DND-41 (cell line): ENCODE data around the gene CDK1.

Experiments used
- ATAC-seq: fragments of 200-7000 bp; cut with Tn5 transposase; 3 replicates; pipeline ENCODE4 v1.9.1; 2021; ENCODE audit warnings: low read depth; ENCODE audit not compliant: insufficient read depth
- DNase-seq: peaks from one replicate; pipeline ENCODE4 v3.0.0-alpha.2; 2020
- H2AFZ ChIP-seq: 2 replicates; pipeline ENCODE4 v1.6.0; 2012; ENCODE audit warnings: low read depth, low read length
- H3K27ac ChIP-seq: 2 replicates; pipeline ENCODE4 v1.5.1; 2012; ENCODE audit warnings: low read length, inconsistent platforms
- H3K27me3 ChIP-seq: fragments of 200-600 bp; sonication (generic); 2 replicates; pipeline ENCODE4 v1.6.0; 2012; ENCODE audit warnings: low read length, mild to moderate bottlenecking, inconsistent platforms; ENCODE audit not compliant: insufficient read depth, poor library complexity
- H3K36me3 ChIP-seq: 2 replicates; pipeline ENCODE4 v1.5.1; 2012; ENCODE audit warnings: low read length, inconsistent platforms; ENCODE audit not compliant: insufficient read depth
- H3K4me1 ChIP-seq: 2 replicates; pipeline ENCODE4 v1.5.1; 2012; ENCODE audit warnings: mild to moderate bottlenecking, low read length; ENCODE audit not compliant: insufficient read depth
- H3K4me2 ChIP-seq: 2 replicates; pipeline ENCODE4 v1.6.0; 2012; ENCODE audit warnings: mild to moderate bottlenecking, moderate library complexity, low read length, inconsistent platforms; ENCODE audit not compliant: insufficient read depth
- H3K4me3 ChIP-seq, 2 experiments: fragments of 200-600 bp in 1 of 2; shearing (Covaris generic) in 1 of 2; 2 replicates each; pipeline ENCODE4 v1.5.1; 2012 to 2016; ENCODE audit warnings: inconsistent platforms in 2 of 2, low read length in 2 of 2, mild to moderate bottlenecking in 2 of 2, low read depth in 1 of 2, moderate library complexity in 1 of 2
- H3K79me2 ChIP-seq: 2 replicates; pipeline ENCODE4 v1.6.0; 2012; ENCODE audit warnings: low read length, inconsistent platforms; ENCODE audit not compliant: insufficient read depth
- H3K9ac ChIP-seq: 2 replicates; pipeline ENCODE4 v1.6.0; 2012; ENCODE audit warnings: low read depth, mild to moderate bottlenecking, inconsistent platforms, low read length, moderate library complexity
- H3K9me3 ChIP-seq: 2 replicates; pipeline ENCODE4 v1.5.1; 2012; ENCODE audit warnings: low read length, moderate library complexity, mild to moderate bottlenecking, inconsistent platforms; ENCODE audit not compliant: insufficient read depth, severe bottlenecking
- H4K20me1 ChIP-seq: 2 replicates; pipeline ENCODE4 v1.6.0; 2012; ENCODE audit warnings: low read length; ENCODE audit not compliant: insufficient read depth
- EZH2 ChIP-seq: IDR thresholded peaks from 3 replicates; pipeline ENCODE4 v1.6.1; 2012; ENCODE audit warnings: borderline replicate concordance, low read depth, mild to moderate bottlenecking, moderate library complexity, low read length, inconsistent platforms; ENCODE audit not compliant: severe bottlenecking
- TF ChIP-seq, protein P1 (sequence below): IDR thresholded peaks from 2 replicates; pipeline ENCODE4 v1.5.1; 2012; ENCODE audit warnings: borderline replicate concordance, low read length, moderate library complexity, mild to moderate bottlenecking; ENCODE audit not compliant: poor library complexity, severe bottlenecking; ENCODE audit errors: extremely low read depth

The CDK1 gene

DNA sequence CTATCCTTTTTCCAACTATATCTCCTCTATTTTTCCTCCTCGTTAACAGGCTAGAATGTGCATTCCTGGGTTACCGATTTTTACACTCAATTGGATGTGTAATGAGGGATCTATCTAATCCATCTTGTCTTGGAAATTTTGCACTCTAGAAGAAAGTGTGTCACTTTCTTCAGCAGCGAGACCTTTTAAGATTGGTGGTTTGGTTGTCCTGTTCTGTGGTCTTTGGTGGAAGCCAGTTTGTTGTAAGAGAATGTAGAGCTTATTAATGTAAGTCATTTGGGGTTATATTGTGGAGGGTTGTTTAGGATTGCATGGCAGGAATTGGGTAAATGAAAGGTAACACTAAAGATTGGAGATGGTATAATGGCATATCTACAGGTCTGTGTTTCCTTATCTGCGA lies 16.7 kb downstream of the CDK1 start:
- H4K20me1 ChIP-seq = peaks cover 51% of the 10 kb centered on the region
- no peak overlapping the region for H3K27ac ChIP-seq
- H3K79me2 ChIP-seq = peaks cover 62% of the 10 kb centered on the region
- peaks cover 91% of the 10 kb centered on the region for H3K36me3 ChIP-seq
- ATAC-seq = no peak
- H3K9me3 ChIP-seq = no peaks in the 10 kb centered on the region
- DNase-seq = no peak
- no peaks in the 10 kb centered on the region for H3K27me3 ChIP-seq
- TF ChIP-seq, protein P1, sequence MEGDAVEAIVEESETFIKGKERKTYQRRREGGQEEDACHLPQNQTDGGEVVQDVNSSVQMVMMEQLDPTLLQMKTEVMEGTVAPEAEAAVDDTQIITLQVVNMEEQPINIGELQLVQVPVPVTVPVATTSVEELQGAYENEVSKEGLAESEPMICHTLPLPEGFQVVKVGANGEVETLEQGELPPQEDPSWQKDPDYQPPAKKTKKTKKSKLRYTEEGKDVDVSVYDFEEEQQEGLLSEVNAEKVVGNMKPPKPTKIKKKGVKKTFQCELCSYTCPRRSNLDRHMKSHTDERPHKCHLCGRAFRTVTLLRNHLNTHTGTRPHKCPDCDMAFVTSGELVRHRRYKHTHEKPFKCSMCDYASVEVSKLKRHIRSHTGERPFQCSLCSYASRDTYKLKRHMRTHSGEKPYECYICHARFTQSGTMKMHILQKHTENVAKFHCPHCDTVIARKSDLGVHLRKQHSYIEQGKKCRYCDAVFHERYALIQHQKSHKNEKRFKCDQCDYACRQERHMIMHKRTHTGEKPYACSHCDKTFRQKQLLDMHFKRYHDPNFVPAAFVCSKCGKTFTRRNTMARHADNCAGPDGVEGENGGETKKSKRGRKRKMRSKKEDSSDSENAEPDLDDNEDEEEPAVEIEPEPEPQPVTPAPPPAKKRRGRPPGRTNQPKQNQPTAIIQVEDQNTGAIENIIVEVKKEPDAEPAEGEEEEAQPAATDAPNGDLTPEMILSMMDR = no peak
- TF ChIP-seq EZH2 = no peak
- H2AFZ ChIP-seq = no peak overlapping the region
- H3K4me1 ChIP-seq = peaks cover 4% of the 10 kb centered on the region; the same call in 1 of the 2 replicates
- H3K4me3 ChIP-seq = no peak overlapping the region
- no peak overlapping the region for H3K9ac ChIP-seq
- no peak overlapping the region for H3K4me2 ChIP-seq

DNA sequence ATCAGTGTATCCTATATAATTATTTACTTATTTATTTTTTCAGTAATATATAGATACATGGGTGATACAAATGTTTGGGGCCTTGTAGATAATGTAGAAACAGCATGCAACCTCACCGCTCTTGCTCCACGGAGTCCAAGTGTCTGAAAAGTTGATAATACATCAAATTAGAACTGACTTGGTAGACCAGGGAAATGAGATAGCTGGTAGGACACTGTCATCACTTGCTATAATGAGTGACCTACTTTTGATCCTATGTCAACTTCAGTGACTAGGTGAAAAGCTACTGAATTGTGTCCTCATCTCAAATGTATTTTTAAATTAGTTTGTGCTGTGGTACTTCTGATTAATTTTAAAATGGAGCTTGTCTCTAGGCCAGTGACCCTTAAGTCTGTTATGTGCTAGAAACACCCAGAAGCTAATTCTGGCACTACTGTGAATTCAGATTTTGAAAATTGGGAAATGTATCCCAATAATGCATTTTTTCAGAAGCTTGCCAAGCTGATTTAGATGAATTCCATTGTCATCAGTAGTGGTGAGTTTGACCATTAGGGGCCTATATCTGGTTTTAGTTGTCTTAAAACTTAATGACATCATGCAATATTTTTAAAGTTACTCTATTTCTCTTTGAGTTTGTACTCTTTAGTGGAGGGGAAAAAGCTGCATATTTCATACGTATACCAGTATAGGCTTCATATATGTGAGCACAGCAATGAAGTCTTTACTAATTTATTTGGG lies 17.4 kb downstream of the CDK1 start:
- peaks cover 45% of the 10 kb centered on the region for H4K20me1 ChIP-seq
- TF ChIP-seq EZH2 = no peak
- TF ChIP-seq, protein P1 = no peak
- H3K79me2 ChIP-seq = peaks cover 55% of the 10 kb centered on the region
- H2AFZ ChIP-seq = no peak overlapping the region
- H3K27me3 ChIP-seq = no peaks in the 10 kb centered on the region
- ATAC-seq (no peak), DNase-seq (no peak)
- H3K4me1 ChIP-seq = no peaks in the 10 kb centered on the region
- H3K9ac ChIP-seq = no peak overlapping the region
- H3K27ac ChIP-seq = no peak overlapping the region
- no peak overlapping the region for H3K4me3 ChIP-seq
- H3K9me3 ChIP-seq = no peaks in the 10 kb centered on the region
- H3K4me2 ChIP-seq = no peak overlapping the region
- H3K36me3 ChIP-seq = peaks cover 85% of the 10 kb centered on the region

DNA sequence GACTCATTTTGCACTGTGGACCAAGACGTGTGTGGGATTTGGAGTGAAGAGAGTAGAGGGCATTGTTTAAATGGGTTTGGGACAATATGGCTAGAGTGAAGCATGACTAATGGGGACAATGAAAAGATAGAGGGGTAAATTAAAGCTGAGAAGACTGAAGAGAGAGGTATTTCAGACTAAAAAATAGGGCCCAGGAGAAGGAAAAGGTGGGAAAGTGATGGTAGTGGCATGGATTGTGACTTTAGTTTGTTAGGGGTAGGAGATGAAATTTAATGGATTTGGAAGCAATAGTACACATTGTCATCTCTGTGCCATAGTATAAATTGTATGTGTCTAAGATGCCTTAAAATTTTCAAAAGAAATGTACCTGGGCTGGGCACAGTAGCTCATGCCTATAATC lies 18.2 kb downstream of the CDK1 start:
- Histone ChIP-seq H4K20me1 (peaks cover 37% of the 10 kb centered on the region), H3K4me3 (no peak overlapping the region), H2AFZ (no peak overlapping the region), H3K79me2 (peaks cover 47% of the 10 kb centered on the region), H3K9ac (no peak overlapping the region), H3K36me3 (peaks cover 76% of the 10 kb centered on the region), H3K27me3 (no peaks in the 10 kb centered on the region), H3K4me2 (no peak overlapping the region), H3K4me1 (no peaks in the 10 kb centered on the region), H3K27ac (no peak overlapping the region), H3K9me3 (no peaks in the 10 kb centered on the region)
- 0 out of 3 replicates have a peak, but pooled peaks have one; percentile 6 for ATAC-seq
- no peak for DNase-seq
- TF ChIP-seq EZH2 = no peak
- TF ChIP-seq, protein P1 = no peak
